ENCODE measurements around the gene SIL1.

SIL1 gene

GRCh38 chr5:139068494-139069151 is 129.5 kb downstream of the SIL1 start:
- Histone ChIP-seq H3K79me2 (ENCODE audit: control insufficient read depth, insufficient read depth, low read length) (no peaks in the 10 kb centered on the region), H4K8ac (ENCODE audit: low read depth, low read length) (peak overlapping the region; percentile 65), H3K4me2 (ENCODE audit: low read length) (no peak overlapping the region)

GRCh38 chr5:139068060-139068459 is 130.1 kb downstream of the SIL1 start:
- no peak overlapping the region for H2BK120ac ChIP-seq (ENCODE audit: low read depth, low read length)
- no peak overlapping the region for H2BK5ac ChIP-seq (ENCODE audit: low read length)
- no peaks in the 10 kb centered on the region for H3K4me1 ChIP-seq (ENCODE audit: control insufficient read depth, low read depth, low read length)
- no peaks in the 10 kb centered on the region for H3K36me3 ChIP-seq (ENCODE audit: control insufficient read depth, insufficient read depth, low read length)
- no peak overlapping the region for H3K4me2 ChIP-seq (ENCODE audit: low read length)
- no peak overlapping the region for H3K56ac ChIP-seq (ENCODE audit: low read length)
- no CpG with 5 or more reads among the region's 2 CpGs for WGBS (ENCODE audit: extremely low coverage, insufficient coverage, low lambda C conversion rate)
- no peak overlapping the region for H2BK15ac ChIP-seq (replicated peaks; ENCODE audit: low read depth)
- no peaks in the 10 kb centered on the region for H3K79me2 ChIP-seq (ENCODE audit: control insufficient read depth, insufficient read depth, low read length)
- no peak overlapping the region for H3K23ac ChIP-seq (ENCODE audit: low read length)
- no peak overlapping the region for H3K4ac ChIP-seq (ENCODE audit: low read depth, low read length)
- no peaks in the 10 kb centered on the region for H3K79me1 ChIP-seq (ENCODE audit: low read length)
- no peak overlapping the region for H2AK5ac ChIP-seq (ENCODE audit: low read length)
- no peak overlapping the region for H4K5ac ChIP-seq (ENCODE audit: low read length)
- no peak overlapping the region for H3K27ac ChIP-seq (ENCODE audit: low read depth, low read length)
- H4K8ac ChIP-seq (ENCODE audit: low read depth, low read length) = peak overlapping the region; percentile 65
- H3K18ac ChIP-seq (ENCODE audit: low read length) = no peak overlapping the region
- no peak overlapping the region for H3K9ac ChIP-seq (ENCODE audit: low read length)
- no peak overlapping the region for H3K4me3 ChIP-seq (ENCODE audit: low read length)
- no peak for DNase-seq
- H3K27me3 ChIP-seq (ENCODE audit: insufficient read depth, low read length, poor library complexity) = no peaks in the 10 kb centered on the region

More at GRCh38 chr5:139068494-139069151, 129.5 kb downstream of the SIL1 start:
- H3K4me3 ChIP-seq (ENCODE audit: low read length) = no peak overlapping the region
- H3K23ac ChIP-seq (ENCODE audit: low read length) = no peak overlapping the region
- DNase-seq = no peak
- H2AK5ac ChIP-seq (ENCODE audit: low read length) = no peak overlapping the region
- no peaks in the 10 kb centered on the region for H3K36me3 ChIP-seq (ENCODE audit: control insufficient read depth, insufficient read depth, low read length)
- no peaks in the 10 kb centered on the region for H3K4me1 ChIP-seq (ENCODE audit: control insufficient read depth, low read depth, low read length)
- no peak overlapping the region for H4K5ac ChIP-seq (ENCODE audit: low read length)
- no CpG with 5 or more reads among the region's 1 CpG for WGBS (ENCODE audit: extremely low coverage, insufficient coverage, low lambda C conversion rate)
- H2BK120ac ChIP-seq (ENCODE audit: low read depth, low read length) = no peak overlapping the region
- no peak overlapping the region for H3K18ac ChIP-seq (ENCODE audit: low read length)
- no peaks in the 10 kb centered on the region for H3K27me3 ChIP-seq (ENCODE audit: insufficient read depth, low read length, poor library complexity)
- H3K56ac ChIP-seq (ENCODE audit: low read length) = no peak overlapping the region
- no peak overlapping the region for H3K9ac ChIP-seq (ENCODE audit: low read length)
- no peaks in the 10 kb centered on the region for H3K79me1 ChIP-seq (ENCODE audit: low read length)
- no peak overlapping the region for H3K27ac ChIP-seq (ENCODE audit: low read depth, low read length)
- no peak overlapping the region for H3K4ac ChIP-seq (ENCODE audit: low read depth, low read length)
- H2BK15ac ChIP-seq (replicated peaks; ENCODE audit: low read depth) = no peak overlapping the region
- H2BK5ac ChIP-seq (ENCODE audit: low read length) = no peak overlapping the region

GRCh38 chr5:139065306-139065705 is 132.9 kb downstream of the SIL1 start:
- Histone ChIP-seq H3K56ac (ENCODE audit: low read length) (no peak overlapping the region), H3K27ac (ENCODE audit: low read depth, low read length) (no peak overlapping the region), H4K5ac (ENCODE audit: low read length) (no peak overlapping the region), H3K4me3 (ENCODE audit: low read length) (no peak overlapping the region), H2BK5ac (ENCODE audit: low read length) (no peak overlapping the region), H3K79me2 (ENCODE audit: control insufficient read depth, insufficient read depth, low read length) (no peaks in the 10 kb centered on the region), H3K79me1 (ENCODE audit: low read length) (no peaks in the 10 kb centered on the region), H3K27me3 (ENCODE audit: insufficient read depth, low read length, poor library complexity) (no peaks in the 10 kb centered on the region), H3K23ac (ENCODE audit: low read length) (no peak overlapping the region), H4K8ac (ENCODE audit: low read depth, low read length) (no peak overlapping the region), H3K36me3 (ENCODE audit: control insufficient read depth, insufficient read depth, low read length) (no peaks in the 10 kb centered on the region), H3K4me2 (ENCODE audit: low read length) (no peak overlapping the region), H2BK15ac (replicated peaks; ENCODE audit: low read depth) (no peak overlapping the region), H3K4me1 (ENCODE audit: control insufficient read depth, low read depth, low read length) (peaks cover 2% of the 10 kb centered on the region), H3K4ac (ENCODE audit: low read depth, low read length) (no peak overlapping the region), H3K9ac (ENCODE audit: low read length) (no peak overlapping the region), H3K18ac (ENCODE audit: low read length) (no peak overlapping the region), H2BK120ac (ENCODE audit: low read depth, low read length) (no peak overlapping the region), H2AK5ac (ENCODE audit: low read length) (no peak overlapping the region)
- DNase-seq = no peak

GRCh38 chr5:139064613-139065012 is 133.6 kb downstream of the SIL1 start:
- H3K23ac ChIP-seq (ENCODE audit: low read length) = no peak overlapping the region
- H3K79me2 ChIP-seq (ENCODE audit: control insufficient read depth, insufficient read depth, low read length) = no peaks in the 10 kb centered on the region
- no peak overlapping the region for H3K27ac ChIP-seq (ENCODE audit: low read depth, low read length)
- H3K36me3 ChIP-seq (ENCODE audit: control insufficient read depth, insufficient read depth, low read length) = no peaks in the 10 kb centered on the region
- H2AK5ac ChIP-seq (ENCODE audit: low read length) = no peak overlapping the region
- H4K8ac ChIP-seq (ENCODE audit: low read depth, low read length) = no peak overlapping the region
- H2BK5ac ChIP-seq (ENCODE audit: low read length) = no peak overlapping the region
- H4K5ac ChIP-seq (ENCODE audit: low read length) = no peak overlapping the region
- H2BK120ac ChIP-seq (ENCODE audit: low read depth, low read length) = no peak overlapping the region
- H3K79me1 ChIP-seq (ENCODE audit: low read length) = no peaks in the 10 kb centered on the region
- no peak overlapping the region for H3K4ac ChIP-seq (ENCODE audit: low read depth, low read length)
- H2BK15ac ChIP-seq (replicated peaks; ENCODE audit: low read depth) = no peak overlapping the region
- H3K4me2 ChIP-seq (ENCODE audit: low read length) = no peak overlapping the region
- DNase-seq = no peak
- no CpG with 5 or more reads among the region's 2 CpGs for WGBS (ENCODE audit: extremely low coverage, insufficient coverage, low lambda C conversion rate)
- H3K56ac ChIP-seq (ENCODE audit: low read length) = no peak overlapping the region
- H3K4me1 ChIP-seq (ENCODE audit: control insufficient read depth, low read depth, low read length) = peaks cover 2% of the 10 kb centered on the region
- H3K18ac ChIP-seq (ENCODE audit: low read length) = no peak overlapping the region
- H3K9ac ChIP-seq (ENCODE audit: low read length) = no peak overlapping the region
- H3K27me3 ChIP-seq (ENCODE audit: insufficient read depth, low read length, poor library complexity) = no peaks in the 10 kb centered on the region
- no peak overlapping the region for H3K4me3 ChIP-seq (ENCODE audit: low read length)

- no peak overlapping the region for H3K4ac ChIP-seq (ENCODE audit: low read depth, low read length)
- H3K18ac ChIP-seq (ENCODE audit: low read length) = no peak overlapping the region
- H3K27me3 ChIP-seq (ENCODE audit: insufficient read depth, low read length, poor library complexity) = no peaks in the 10 kb centered on the region
- H3K36me3 ChIP-seq (ENCODE audit: control insufficient read depth, insufficient read depth, low read length) = no peaks in the 10 kb centered on the region
- peaks cover 2% of the 10 kb centered on the region for H3K4me1 ChIP-seq (ENCODE audit: control insufficient read depth, low read depth, low read length)
- DNase-seq = peak; percentile 13
- H2AK5ac ChIP-seq (ENCODE audit: low read length) = no peak overlapping the region
- H3K27ac ChIP-seq (ENCODE audit: low read depth, low read length) = no peak overlapping the region
- no peaks in the 10 kb centered on the region for H3K79me1 ChIP-seq (ENCODE audit: low read length)
- H2BK15ac ChIP-seq (replicated peaks; ENCODE audit: low read depth) = no peak overlapping the region
- H3K23ac ChIP-seq (ENCODE audit: low read length) = no peak overlapping the region
- no peak overlapping the region for H2BK5ac ChIP-seq (ENCODE audit: low read length)
- H3K56ac ChIP-seq (ENCODE audit: low read length) = no peak overlapping the region
- H4K8ac ChIP-seq (ENCODE audit: low read depth, low read length) = no peak overlapping the region
- no peaks in the 10 kb centered on the region for H3K79me2 ChIP-seq (ENCODE audit: control insufficient read depth, insufficient read depth, low read length)
- H3K4me2 ChIP-seq (ENCODE audit: low read length) = no peak overlapping the region
- H3K4me3 ChIP-seq (ENCODE audit: low read length) = no peak overlapping the region
- H2BK120ac ChIP-seq (ENCODE audit: low read depth, low read length) = no peak overlapping the region
- H3K9ac ChIP-seq (ENCODE audit: low read length) = no peak overlapping the region
- no peak overlapping the region for H4K5ac ChIP-seq (ENCODE audit: low read length)
- WGBS (ENCODE audit: extremely low coverage, insufficient coverage, low lambda C conversion rate) = no CpG with 5 or more reads among the region's 1 CpG
Measured at GRCh38 chr5:139063664-139064054, 134.5 kb downstream of the SIL1 start.

All from mesendoderm (in vitro differentiated cells).